ENCODE measurements around the gene GOLGA8T. TPM values are rescaled to one million over a fixed set of nuclear protein-coding genes. Genes with fewer than 3 reads are reported as not detected.
"Not testable (repeated sequence)": the region's sequence is repeated elsewhere in the genome, so short reads cannot be mapped to it uniquely, and the experiment has no call there.

Gene GOLGA8T
- total RNA-seq, 2 experiments from 2014 or later: 1.5 to 2.6 TPM

GRCh38 chr15:30171452-30171851, 36.6 kb downstream of the GOLGA8T start:
- H3K36me3 Mint-ChIP-seq; ATAC-seq (ENCODE audit: low read depth); H3K4me3 Mint-ChIP-seq; H3K27ac Mint-ChIP-seq; POLR2A ChIA-PET; H3K4me1 Mint-ChIP-seq; DNase-seq; H3K9me3 Mint-ChIP-seq; H3K27me3 Mint-ChIP-seq: not testable (repeated sequence)

- DNase-seq: peak; percentile 77
- H3K27me3 Mint-ChIP-seq, H3K4me1 Mint-ChIP-seq, H3K9me3 Mint-ChIP-seq, H3K36me3 Mint-ChIP-seq, POLR2A ChIA-PET: not testable (repeated sequence)
- Mint-ChIP-seq H3K27ac (peak overlapping the region; percentile 90), H3K4me3 (peak overlapping the region; percentile 42)
- peak; percentile 72 for ATAC-seq (ENCODE audit: low read depth)
Observed at GRCh38 chr15:30173041-30173608, 38.3 kb downstream of the GOLGA8T start.

- DNase-seq; H3K27me3 Mint-ChIP-seq; H3K9me3 Mint-ChIP-seq; POLR2A ChIA-PET; H3K4me1 Mint-ChIP-seq; H3K4me3 Mint-ChIP-seq; H3K27ac Mint-ChIP-seq; H3K36me3 Mint-ChIP-seq; ATAC-seq (ENCODE audit: low read depth): not testable (repeated sequence)
Observed at GRCh38 chr15:30175291-30175690, 40.4 kb downstream of the GOLGA8T start.

DNA sequence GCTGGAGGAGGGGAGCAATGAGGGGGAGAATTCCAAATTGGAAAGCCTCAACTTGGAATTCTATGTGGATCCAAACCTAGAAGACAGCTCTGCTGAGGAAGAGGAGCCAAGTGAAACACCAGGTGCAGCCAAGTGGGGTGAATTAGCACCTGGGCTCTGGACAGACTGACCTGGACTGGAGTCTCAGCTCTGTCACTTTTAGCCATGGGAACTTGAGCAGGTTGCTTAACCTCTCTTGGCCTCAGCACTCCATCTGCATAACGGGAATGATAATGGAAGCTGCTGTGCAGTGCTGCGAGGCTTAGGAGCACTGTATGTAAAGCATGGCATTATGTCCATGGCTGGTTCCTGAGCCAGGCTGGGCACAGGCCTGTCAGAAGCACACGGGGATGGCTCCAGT, 41.8 kb downstream of the GOLGA8T start:
- ATAC-seq (ENCODE audit: low read depth); DNase-seq; POLR2A ChIA-PET; H3K36me3 Mint-ChIP-seq; H3K27me3 Mint-ChIP-seq; H3K4me1 Mint-ChIP-seq; H3K4me3 Mint-ChIP-seq; H3K9me3 Mint-ChIP-seq; H3K27ac Mint-ChIP-seq: not testable (repeated sequence)

GRCh38 chr15:30179814-30180213, 45.0 kb downstream of the GOLGA8T start:
- H3K27ac Mint-ChIP-seq, H3K36me3 Mint-ChIP-seq, H3K27me3 Mint-ChIP-seq, DNase-seq, POLR2A ChIA-PET, H3K9me3 Mint-ChIP-seq, H3K4me1 Mint-ChIP-seq, H3K4me3 Mint-ChIP-seq: not testable (repeated sequence)
- peak; percentile 72 for ATAC-seq (ENCODE audit: low read depth)

- H3K27ac Mint-ChIP-seq; H3K9me3 Mint-ChIP-seq; POLR2A ChIA-PET; ATAC-seq (ENCODE audit: low read depth); H3K4me3 Mint-ChIP-seq; DNase-seq; H3K27me3 Mint-ChIP-seq; H3K4me1 Mint-ChIP-seq; H3K36me3 Mint-ChIP-seq: not testable (repeated sequence)
Observed at GRCh38 chr15:30185495-30185894, 50.6 kb downstream of the GOLGA8T start.

DNA sequence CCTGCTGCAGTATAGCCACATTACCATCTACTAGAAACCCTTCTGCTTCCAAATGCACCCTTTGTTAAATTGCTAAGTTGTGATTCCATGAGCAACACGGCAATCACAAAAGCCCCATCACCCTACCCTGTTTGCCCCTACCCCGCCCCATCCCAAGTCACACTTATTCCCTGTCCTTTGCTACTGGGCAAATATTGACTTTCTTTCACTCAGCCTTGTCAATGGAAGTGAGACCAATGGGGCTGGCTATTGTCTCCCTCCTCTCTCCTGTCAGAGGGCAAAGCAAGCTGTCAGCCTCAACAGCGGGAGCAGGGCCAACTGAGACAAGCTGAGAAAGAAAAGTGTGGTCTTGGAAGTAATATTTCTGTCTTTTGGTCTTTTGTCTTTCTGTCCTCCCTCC, 52.6 kb downstream of the GOLGA8T start:
- H3K4me3 Mint-ChIP-seq; POLR2A ChIA-PET; H3K36me3 Mint-ChIP-seq; H3K9me3 Mint-ChIP-seq; ATAC-seq (ENCODE audit: low read depth); DNase-seq; H3K27ac Mint-ChIP-seq; H3K27me3 Mint-ChIP-seq; H3K4me1 Mint-ChIP-seq: not testable (repeated sequence)

- DNase-seq, H3K9me3 Mint-ChIP-seq, POLR2A ChIA-PET: not testable (repeated sequence)
Observed at GRCh38 chr15:30189754-30190153, 54.9 kb downstream of the GOLGA8T start.

DNA sequence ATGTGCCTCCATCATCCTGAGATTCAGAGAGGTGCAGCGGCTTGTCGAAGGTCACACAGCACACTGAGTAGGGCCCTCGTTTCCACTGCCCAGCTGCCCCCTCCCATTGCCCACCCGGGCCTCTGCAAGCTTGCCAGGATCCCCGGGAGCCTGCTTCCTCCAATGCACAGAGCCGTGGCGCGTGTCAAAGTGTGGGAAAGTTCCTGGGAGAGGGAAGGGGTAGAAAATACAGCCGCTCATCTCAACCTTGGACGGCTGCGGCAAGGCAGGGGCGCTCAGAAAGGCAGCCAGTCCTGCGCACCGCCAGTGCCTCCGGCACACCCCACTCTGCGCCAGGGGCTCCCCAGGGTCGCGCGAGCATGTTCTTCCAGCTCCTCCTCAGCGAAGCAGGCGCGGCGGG, 56.3 kb downstream of the GOLGA8T start:
- H3K27ac Mint-ChIP-seq; H3K4me3 Mint-ChIP-seq; ATAC-seq (ENCODE audit: low read depth); POLR2A ChIA-PET; H3K27me3 Mint-ChIP-seq; H3K9me3 Mint-ChIP-seq; H3K36me3 Mint-ChIP-seq; DNase-seq; H3K4me1 Mint-ChIP-seq: not testable (repeated sequence)

More at GRCh38 chr15:30189754-30190153, 54.9 kb downstream of the GOLGA8T start:
- H3K27me3 Mint-ChIP-seq; H3K4me1 Mint-ChIP-seq; H3K36me3 Mint-ChIP-seq; ATAC-seq (ENCODE audit: low read depth); H3K27ac Mint-ChIP-seq; H3K4me3 Mint-ChIP-seq: not testable (repeated sequence)

GRCh38 chr15:30191639-30192038, 56.8 kb downstream of the GOLGA8T start:
- H3K4me3 Mint-ChIP-seq, H3K36me3 Mint-ChIP-seq, H3K27ac Mint-ChIP-seq, POLR2A ChIA-PET, H3K27me3 Mint-ChIP-seq, H3K4me1 Mint-ChIP-seq, DNase-seq, H3K9me3 Mint-ChIP-seq: not testable (repeated sequence)
- ATAC-seq (ENCODE audit: low read depth): peak; percentile 12

- H3K4me3 Mint-ChIP-seq, POLR2A ChIA-PET, DNase-seq, H3K27me3 Mint-ChIP-seq, H3K27ac Mint-ChIP-seq, H3K9me3 Mint-ChIP-seq, H3K36me3 Mint-ChIP-seq, H3K4me1 Mint-ChIP-seq: not testable (repeated sequence)
- peak; percentile 84 for ATAC-seq (ENCODE audit: low read depth)
Observed at GRCh38 chr15:30192119-30192745, 57.4 kb downstream of the GOLGA8T start.

GRCh38 chr15:30192892-30193291, 58.0 kb downstream of the GOLGA8T start:
- H3K27me3 Mint-ChIP-seq; H3K4me1 Mint-ChIP-seq; H3K36me3 Mint-ChIP-seq; ATAC-seq (ENCODE audit: low read depth); DNase-seq; H3K27ac Mint-ChIP-seq; POLR2A ChIA-PET; H3K4me3 Mint-ChIP-seq; H3K9me3 Mint-ChIP-seq: not testable (repeated sequence)
